Fibroblast of lung (primary cell): ENCODE results near the gene DNAI1. TPM values are rescaled to one million over a fixed set of nuclear protein-coding genes. Genes with fewer than 3 reads are reported as not detected.

ENCODE experiments used
- DNase-seq, 2 donors: peaks; one replicate each; pipeline versions ENCODE4 v3.0.0 to v3.0.0-alpha.2; 2010; ENCODE audit warnings: low read depth in 2 of 2
- H2AFZ ChIP-seq: 2 replicates; pipeline ENCODE4 v1.5.1; 2012; ENCODE audit warnings: low read length, control low read depth, inconsistent platforms
- H3K27ac ChIP-seq: 2 replicates; pipeline ENCODE4 v1.5.1; 2011; ENCODE audit warnings: low read length, control low read depth; ENCODE audit not compliant: insufficient read depth
- H3K27me3 ChIP-seq: 2 replicates; pipeline ENCODE4 v1.5.1; 2011; ENCODE audit warnings: mild to moderate bottlenecking, low read length; ENCODE audit not compliant: control insufficient read depth, insufficient read depth
- H3K36me3 ChIP-seq: 2 replicates; pipeline ENCODE4 v1.5.1; 2011; ENCODE audit warnings: low read length; ENCODE audit not compliant: control insufficient read depth, insufficient read depth
- H3K4me1 ChIP-seq: 2 replicates; pipeline ENCODE4 v1.5.1; 2011; ENCODE audit warnings: low read length; ENCODE audit not compliant: control insufficient read depth, insufficient read depth; ENCODE audit errors: extremely low read depth
- H3K4me2 ChIP-seq: 2 replicates; pipeline ENCODE4 v1.5.1; 2011; ENCODE audit warnings: low read length, control low read depth; ENCODE audit not compliant: insufficient read depth; ENCODE audit errors: extremely low read depth
- H3K4me3 ChIP-seq, 4 experiments: fragments of 200-600 bp in 1 of 4; sonication (generic) in 1 of 4; replicated peaks in 1 of 4; 2 replicates each; pipeline ENCODE4 v1.5.1; 2011 to 2016; ENCODE audit warnings: low read length in 4 of 4, low read depth in 3 of 4, mild to moderate bottlenecking in 3 of 4, control low read depth in 2 of 4, inconsistent platforms in 1 of 4, mixed read lengths in 1 of 4; ENCODE audit not compliant: insufficient read depth in 1 of 4; ENCODE audit errors: control extremely low read depth in 1 of 4
- H3K79me2 ChIP-seq: 2 replicates; pipeline ENCODE4 v1.5.1; 2012; ENCODE audit warnings: mild to moderate bottlenecking, low read length, inconsistent platforms; ENCODE audit not compliant: control insufficient read depth, insufficient read depth
- H3K9ac ChIP-seq: 2 replicates; pipeline ENCODE4 v1.5.1; 2011; ENCODE audit warnings: mild to moderate bottlenecking, low read length, control low read depth; ENCODE audit not compliant: insufficient read depth
- H3K9me3 ChIP-seq: 2 replicates; pipeline ENCODE4 v1.5.1; 2012; ENCODE audit warnings: low read depth, low read length; ENCODE audit not compliant: control insufficient read depth, insufficient read depth
- H4K20me1 ChIP-seq: 2 replicates; pipeline ENCODE4 v1.5.1; 2011; ENCODE audit warnings: low read length; ENCODE audit not compliant: control insufficient read depth, insufficient read depth; ENCODE audit errors: extremely low read depth
- EZH2 ChIP-seq: IDR thresholded peaks from 2 replicates; pipeline ENCODE4 v1.5.1; 2012; ENCODE audit warnings: low read length, control low read depth, mild to moderate bottlenecking; ENCODE audit errors: missing control alignments
- polyA plus RNA-seq, 2 donors: library from polyadenylated mRNA; depleted of rRNA in 1 of 2; stranded (reverse) in 1 of 2; unstranded in 1 of 2; fragments of >200 nt; gene quantifications; 2 replicates each; pipeline ENCODE4 v1.2.1, GENCODE V29; 2011 to 2012; ENCODE audit warnings: missing spikeins in 1 of 2
- total RNA-seq: library from RNA; depleted of rRNA; stranded (reverse); fragments of >200 nt; gene quantifications from 2 replicates; pipeline ENCODE4 v1.2.1, GENCODE V29; 2014
- TF ChIP-seq, protein P1 (sequence below), 2 donors: IDR thresholded peaks in 1 of 2; conservative IDR thresholded peaks in 1 of 2; 1 replicate in 1 of 2; 2 replicates in 1 of 2; pipeline ENCODE4 v1.5.1; 2011 to 2012; ENCODE audit warnings: low read length in 2 of 2, control low read depth in 1 of 2, inconsistent platforms in 1 of 2, low read depth in 1 of 2, mild to moderate bottlenecking in 1 of 2

Gene DNAI1
- total and polyA plus RNA-seq, 2 donors (not counting 1 experiment from before 2014, with no cell fraction given): not detected

GRCh38 chr9:34545497-34545896 lies 86.9 kb downstream of the DNAI1 start:
- TF ChIP-seq EZH2: no peak
- TF ChIP-seq, protein P1, sequence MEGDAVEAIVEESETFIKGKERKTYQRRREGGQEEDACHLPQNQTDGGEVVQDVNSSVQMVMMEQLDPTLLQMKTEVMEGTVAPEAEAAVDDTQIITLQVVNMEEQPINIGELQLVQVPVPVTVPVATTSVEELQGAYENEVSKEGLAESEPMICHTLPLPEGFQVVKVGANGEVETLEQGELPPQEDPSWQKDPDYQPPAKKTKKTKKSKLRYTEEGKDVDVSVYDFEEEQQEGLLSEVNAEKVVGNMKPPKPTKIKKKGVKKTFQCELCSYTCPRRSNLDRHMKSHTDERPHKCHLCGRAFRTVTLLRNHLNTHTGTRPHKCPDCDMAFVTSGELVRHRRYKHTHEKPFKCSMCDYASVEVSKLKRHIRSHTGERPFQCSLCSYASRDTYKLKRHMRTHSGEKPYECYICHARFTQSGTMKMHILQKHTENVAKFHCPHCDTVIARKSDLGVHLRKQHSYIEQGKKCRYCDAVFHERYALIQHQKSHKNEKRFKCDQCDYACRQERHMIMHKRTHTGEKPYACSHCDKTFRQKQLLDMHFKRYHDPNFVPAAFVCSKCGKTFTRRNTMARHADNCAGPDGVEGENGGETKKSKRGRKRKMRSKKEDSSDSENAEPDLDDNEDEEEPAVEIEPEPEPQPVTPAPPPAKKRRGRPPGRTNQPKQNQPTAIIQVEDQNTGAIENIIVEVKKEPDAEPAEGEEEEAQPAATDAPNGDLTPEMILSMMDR (conservative IDR thresholded peaks at IDR 0.05 in 1 of 2, IDR thresholded peaks at IDR 0.05 in 1 of 2; ENCODE audit: low read depth in 1 of 2, low read length in 2 of 2): no peak

GRCh38 chr9:34546102-34546833 lies 87.7 kb downstream of the DNAI1 start:
- Histone ChIP-seq H3K27ac (no peak overlapping the region), H3K9me3 (no peaks in the 10 kb centered on the region), H4K20me1 (no peaks in the 10 kb centered on the region), H2AFZ (no peak overlapping the region), H3K9ac (no peak overlapping the region), H3K79me2 (no peaks in the 10 kb centered on the region), H3K4me1 (no peaks in the 10 kb centered on the region), H3K36me3 (no peaks in the 10 kb centered on the region), H3K4me2 (no peak overlapping the region), H3K4me3 (no peak overlapping the region), H3K27me3 (peaks cover 2% of the 10 kb centered on the region)
- DNase-seq: no peak
- TF ChIP-seq EZH2: no peak
- TF ChIP-seq, protein P1 (conservative IDR thresholded peaks at IDR 0.05 in 1 of 2, IDR thresholded peaks at IDR 0.05 in 1 of 2; ENCODE audit: low read depth in 1 of 2, low read length in 2 of 2): no peak

More at GRCh38 chr9:34545497-34545896, 86.9 kb downstream of the DNAI1 start:
- no peaks in the 10 kb centered on the region for H3K79me2 ChIP-seq
- no peak overlapping the region for H3K27ac ChIP-seq
- H4K20me1 ChIP-seq: no peaks in the 10 kb centered on the region
- no peaks in the 10 kb centered on the region for H3K36me3 ChIP-seq
- no peak overlapping the region for H3K4me2 ChIP-seq
- no peak overlapping the region for H3K9ac ChIP-seq
- no peak overlapping the region for H2AFZ ChIP-seq
- no peak overlapping the region for H3K4me3 ChIP-seq
- H3K4me1 ChIP-seq: no peaks in the 10 kb centered on the region
- H3K9me3 ChIP-seq: no peaks in the 10 kb centered on the region
- DNase-seq: no peak
- peaks cover 2% of the 10 kb centered on the region for H3K27me3 ChIP-seq

DNA sequence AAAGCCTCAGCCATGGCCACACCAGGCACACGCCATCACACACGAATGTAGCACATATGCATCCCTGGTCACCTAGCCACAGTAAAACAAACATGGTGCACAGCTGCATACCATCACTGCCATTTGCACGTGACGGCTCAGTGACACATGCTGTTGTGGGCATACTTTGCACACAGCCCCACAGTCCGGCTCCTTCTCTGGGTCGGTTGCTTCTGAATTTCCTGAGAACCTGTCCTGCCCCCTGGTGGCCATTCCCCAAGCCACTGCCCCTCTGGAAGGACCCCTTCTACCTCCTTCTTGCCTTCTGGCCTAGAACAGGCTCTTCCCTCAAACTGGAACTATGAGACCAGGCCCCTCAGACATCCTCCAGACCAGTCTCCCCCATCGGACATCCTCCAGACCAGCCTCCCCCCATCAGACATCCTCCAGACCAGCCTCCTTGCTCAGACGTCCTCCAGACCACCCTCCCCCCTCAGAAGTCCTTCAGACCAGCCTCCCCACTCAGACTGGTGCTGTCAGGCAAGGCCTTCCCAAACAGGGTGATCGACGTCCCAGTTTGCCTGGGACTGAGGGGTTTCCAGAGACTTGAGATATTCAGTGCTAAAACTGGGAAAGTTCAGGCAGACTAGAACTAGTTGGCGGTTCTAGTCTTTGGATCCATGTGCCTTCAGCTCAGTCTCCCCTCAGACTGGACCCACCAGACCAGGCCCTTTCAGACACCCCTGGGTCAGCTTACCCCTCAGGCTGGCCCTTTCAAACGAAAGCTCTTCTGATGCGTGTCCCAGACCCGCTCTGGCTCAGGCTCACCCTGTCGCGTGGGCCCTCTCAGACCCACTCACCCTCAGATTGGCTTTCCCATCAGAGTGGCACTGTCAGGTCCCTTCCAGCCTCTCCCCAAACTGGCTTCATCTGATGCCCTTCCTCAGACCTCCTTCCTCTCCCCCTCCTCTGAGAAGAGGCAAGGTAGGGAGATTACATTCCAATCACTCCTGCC lies 88.5 kb downstream of the DNAI1 start:
- peak; percentile 67 to 68 for DNase-seq
- no peak overlapping the region for H3K27ac ChIP-seq
- no peak overlapping the region for H3K4me3 ChIP-seq
- no peak for TF ChIP-seq EZH2
- TF ChIP-seq, protein P1 (conservative IDR thresholded peaks at IDR 0.05 in 1 of 2, IDR thresholded peaks at IDR 0.05 in 1 of 2; ENCODE audit: low read depth in 1 of 2, low read length in 2 of 2): peak; percentile 69 to 71
- no peak overlapping the region for H3K9ac ChIP-seq
- H3K27me3 ChIP-seq: peaks cover 2% of the 10 kb centered on the region
- no peaks in the 10 kb centered on the region for H3K9me3 ChIP-seq
- no peaks in the 10 kb centered on the region for H3K4me1 ChIP-seq
- H3K36me3 ChIP-seq: no peaks in the 10 kb centered on the region
- no peaks in the 10 kb centered on the region for H3K79me2 ChIP-seq
- no peaks in the 10 kb centered on the region for H4K20me1 ChIP-seq
- no peak overlapping the region for H3K4me2 ChIP-seq
- H2AFZ ChIP-seq: no peak overlapping the region
